ENCODE results near the gene CBL. TPM values are rescaled to one million over a fixed set of nuclear protein-coding genes. Genes with fewer than 3 reads are reported as not detected.
"Not testable (repeated sequence)": the region's sequence is repeated elsewhere in the genome, so short reads cannot be mapped to it uniquely, and the experiment has no call there.

Gene CBL
- total and polyA plus RNA-seq, 5 donors = 3.3 to 13.3 (median 8.7) TPM

- DNase-seq = peak; percentile 47 to 79 (median 75)
- 25% methylated on average over 6 of the region's 6 CpGs for WGBS
- Histone ChIP-seq H3K4me3 (ENCODE audit: low read length) (no peak overlapping the region), H3K4me1 (ENCODE audit: control insufficient read depth, insufficient read depth, low read length) (no peaks in the 10 kb centered on the region), H3K27ac (ENCODE audit: low read length) (no peak overlapping the region), H3K9me3 (ENCODE audit: control insufficient read depth, low read length) (no peaks in the 10 kb centered on the region), H3K27me3 (ENCODE audit: control insufficient read depth, insufficient read depth) (no peaks in the 10 kb centered on the region)
- peak; percentile 78 to 87 for ATAC-seq
- intact Hi-C loops (cut with DNase I) = loop anchor here in 1 of 4 donors (10.0 kb wide), 1 partner anchor 279 kb away; no protein-coding TSS in a partner anchor
Measured at GRCh38 chr11:119195680-119196079, 10.5 kb upstream of the CBL start.

- H3K9me3 ChIP-seq (ENCODE audit: control insufficient read depth, low read length) = no peaks in the 10 kb centered on the region
- H3K27me3 ChIP-seq (ENCODE audit: control insufficient read depth, insufficient read depth) = no peaks in the 10 kb centered on the region
- DNase-seq (no peak), ATAC-seq (peak; percentile 82 to 87)
- intact Hi-C loops (cut with DNase I) = loop anchor here in 1 of 4 donors (1.0 to 10.0 kb wide), 2 partner anchors 52 to 278 kb away; no protein-coding TSS in a partner anchor
- H3K4me3 ChIP-seq (ENCODE audit: low read length) = no peak overlapping the region
- 41% methylated on average over 5 of the region's 5 CpGs for WGBS
- H3K27ac ChIP-seq (ENCODE audit: low read length) = no peak overlapping the region
- no peaks in the 10 kb centered on the region for H3K4me1 ChIP-seq (ENCODE audit: control insufficient read depth, insufficient read depth, low read length)
Measured at GRCh38 chr11:119196833-119197483, 9.2 kb upstream of the CBL start.

- intact Hi-C loops (cut with DNase I) = loop anchor here in 1 of 4 donors (10.0 kb wide), 1 partner anchor 276 kb away; no protein-coding TSS in a partner anchor
- no peaks in the 10 kb centered on the region for H3K9me3 ChIP-seq (ENCODE audit: control insufficient read depth, low read length)
- ATAC-seq (no peak), DNase-seq (no peak)
- no peaks in the 10 kb centered on the region for H3K4me1 ChIP-seq (ENCODE audit: control insufficient read depth, insufficient read depth, low read length)
- H3K27me3 ChIP-seq (ENCODE audit: control insufficient read depth, insufficient read depth) = no peaks in the 10 kb centered on the region
- WGBS = 87% methylated on average over 6 of the region's 6 CpGs
- H3K4me3 ChIP-seq (ENCODE audit: low read length) = no peak overlapping the region
- no peak overlapping the region for H3K27ac ChIP-seq (ENCODE audit: low read length)
Measured at GRCh38 chr11:119198925-119199324, 7.2 kb upstream of the CBL start.

GRCh38 chr11:119201236-119201635 is 4.9 kb upstream of the CBL start:
- WGBS = 82% methylated on average over 5 of the region's 5 CpGs
- not testable (repeated sequence) for DNase-seq; ATAC-seq; H3K27ac ChIP-seq (ENCODE audit: low read length); H3K27me3 ChIP-seq (ENCODE audit: control insufficient read depth, insufficient read depth); H3K4me3 ChIP-seq (ENCODE audit: low read length); H3K4me1 ChIP-seq (ENCODE audit: control insufficient read depth, insufficient read depth, low read length); H3K9me3 ChIP-seq (ENCODE audit: control insufficient read depth, low read length)
- intact Hi-C loops (cut with DNase I) = loop anchor here in 3 of 4 donors (10.0 kb wide), 4 partner anchors 64 to 124 kb away; partner anchors contain the start of gene MCAM (in 1 of the 3)

- DNase-seq = no peak
- ATAC-seq = no peak
- WGBS = 86% methylated on average over 7 of the region's 7 CpGs
- H3K27ac ChIP-seq (ENCODE audit: low read length) = no peak overlapping the region
- H3K9me3 ChIP-seq (ENCODE audit: control insufficient read depth, low read length) = no peaks in the 10 kb centered on the region
- no peak overlapping the region for H3K4me3 ChIP-seq (ENCODE audit: low read length)
- H3K27me3 ChIP-seq (ENCODE audit: control insufficient read depth, insufficient read depth) = no peaks in the 10 kb centered on the region
- intact Hi-C loops (cut with DNase I) = loop anchor here in 3 of 4 donors (10.0 kb wide), 4 partner anchors 62 to 122 kb away; partner anchors contain the start of gene MCAM (in 1 of the 3)
- no peaks in the 10 kb centered on the region for H3K4me1 ChIP-seq (ENCODE audit: control insufficient read depth, insufficient read depth, low read length)
Measured at GRCh38 chr11:119202554-119202953, 3.6 kb upstream of the CBL start.

- ATAC-seq (no peak), DNase-seq (no peak)
- Histone ChIP-seq H3K9me3 (ENCODE audit: control insufficient read depth, low read length) (no peaks in the 10 kb centered on the region), H3K27ac (ENCODE audit: low read length) (no peak overlapping the region), H3K4me3 (ENCODE audit: low read length) (no peak overlapping the region), H3K4me1 (ENCODE audit: control insufficient read depth, insufficient read depth, low read length) (no peaks in the 10 kb centered on the region), H3K27me3 (ENCODE audit: control insufficient read depth, insufficient read depth) (no peaks in the 10 kb centered on the region)
- 93% methylated on average over 9 of the region's 9 CpGs for WGBS
- intact Hi-C loops (cut with DNase I) = loop anchor here in 3 of 4 donors (10.0 kb wide), 4 partner anchors 61 to 121 kb away; partner anchors contain the start of gene MCAM (in 1 of the 3)
Measured at GRCh38 chr11:119204066-119204465, 2.1 kb upstream of the CBL start.

GRCh38 chr11:119205080-119205479 is 1.1 kb upstream of the CBL start:
- H3K27ac ChIP-seq (ENCODE audit: low read length) = no peak overlapping the region
- no peak for ATAC-seq
- 50% methylated on average over 10 of the region's 10 CpGs for WGBS

GRCh38 chr11:119206511-119207414 is 624 bp downstream of the CBL start:
- peak; percentile 41 to 61 for ATAC-seq
- 1% methylated on average over 40 of the region's 41 CpGs for WGBS
- Histone ChIP-seq H3K4me3 (ENCODE audit: low read length) (peak overlapping the region; percentile 77), H3K9me3 (ENCODE audit: control insufficient read depth, low read length) (no peaks in the 10 kb centered on the region), H3K27me3 (ENCODE audit: control insufficient read depth, insufficient read depth) (no peaks in the 10 kb centered on the region), H3K4me1 (ENCODE audit: control insufficient read depth, insufficient read depth, low read length) (no peaks in the 10 kb centered on the region), H3K27ac (ENCODE audit: low read length) (peak overlapping the region; percentile 69)
- intact Hi-C loops (cut with DNase I) = loop anchor here in 3 of 4 donors (10.0 kb wide), 4 partner anchors 58 to 118 kb away; partner anchors contain the start of gene MCAM (in 1 of the 3)
- DNase-seq = peak; percentile 64 to 87 (median 81)

More at GRCh38 chr11:119205080-119205479, 1.1 kb upstream of the CBL start:
- no peaks in the 10 kb centered on the region for H3K4me1 ChIP-seq (ENCODE audit: control insufficient read depth, insufficient read depth, low read length)
- H3K9me3 ChIP-seq (ENCODE audit: control insufficient read depth, low read length) = no peaks in the 10 kb centered on the region
- no peaks in the 10 kb centered on the region for H3K27me3 ChIP-seq (ENCODE audit: control insufficient read depth, insufficient read depth)
- DNase-seq = peak in 2 of 3 donors; percentile 39 to 74
- H3K4me3 ChIP-seq (ENCODE audit: low read length) = peak overlapping the region; percentile 77
- intact Hi-C loops (cut with DNase I) = loop anchor here in 3 of 4 donors (10.0 kb wide), 4 partner anchors 60 to 120 kb away; partner anchors contain the start of gene MCAM (in 1 of the 3)

GRCh38 chr11:119207415-119207960 is 1.3 kb downstream of the CBL start:
- H3K27me3 ChIP-seq (ENCODE audit: control insufficient read depth, insufficient read depth) = no peaks in the 10 kb centered on the region
- ATAC-seq (no peak), DNase-seq (no peak)
- no peaks in the 10 kb centered on the region for H3K9me3 ChIP-seq (ENCODE audit: control insufficient read depth, low read length)
- intact Hi-C loops (cut with DNase I) = loop anchor here in 3 of 4 donors (10.0 kb wide), 4 partner anchors 57 to 117 kb away; partner anchors contain the start of gene MCAM (in 1 of the 3)
- H3K4me1 ChIP-seq (ENCODE audit: control insufficient read depth, insufficient read depth, low read length) = no peaks in the 10 kb centered on the region
- whole genome bisulfite sequencing = 19% methylated on average over 11 of the region's 11 CpGs
- H3K27ac ChIP-seq (ENCODE audit: low read length) = no peak overlapping the region
- H3K4me3 ChIP-seq (ENCODE audit: low read length) = peak overlapping the region; percentile 77

GRCh38 chr11:119209186-119209585 is 3.0 kb downstream of the CBL start:
- H3K4me3 ChIP-seq (ENCODE audit: low read length) = no peak overlapping the region
- no peaks in the 10 kb centered on the region for H3K27me3 ChIP-seq (ENCODE audit: control insufficient read depth, insufficient read depth)
- intact Hi-C loops (cut with DNase I) = loop anchor here in 3 of 4 donors (10.0 kb wide), 4 partner anchors 56 to 116 kb away; partner anchors contain the start of gene MCAM (in 1 of the 3)
- no peaks in the 10 kb centered on the region for H3K9me3 ChIP-seq (ENCODE audit: control insufficient read depth, low read length)
- DNase-seq (no peak), ATAC-seq (no peak)
- no peak overlapping the region for H3K27ac ChIP-seq (ENCODE audit: low read length)
- peaks cover 2% of the 10 kb centered on the region for H3K4me1 ChIP-seq (ENCODE audit: control insufficient read depth, insufficient read depth, low read length)
- WGBS = 86% methylated on average over 7 of the region's 7 CpGs

Measured in right cardiac atrium (tissue), 5 donors.